ENCODE measurements around the gene ZNF296.

GRCh38 chr19:45113628-45114027 is 37.4 kb upstream of the ZNF296 start:
- no peak for TF ChIP-seq CTCF (IDR thresholded peaks at IDR 0.05)
- TF ChIP-seq ZNF671 (CRISPR knock-in tag; IDR thresholded peaks at IDR 0.05): no peak
- no peak for TF ChIP-seq MYBL2 (CRISPR knock-in tag; IDR thresholded peaks at IDR 0.05)
- no peak for TF ChIP-seq FOXK1 (CRISPR knock-in tag; IDR thresholded peaks at IDR 0.05)
- TF ChIP-seq CREB1 (CRISPR knock-in tag; IDR thresholded peaks at IDR 0.05): no peak
- TF ChIP-seq E2F1 (CRISPR knock-in tag; IDR thresholded peaks at IDR 0.05): no peak
- TF ChIP-seq, protein P1, sequence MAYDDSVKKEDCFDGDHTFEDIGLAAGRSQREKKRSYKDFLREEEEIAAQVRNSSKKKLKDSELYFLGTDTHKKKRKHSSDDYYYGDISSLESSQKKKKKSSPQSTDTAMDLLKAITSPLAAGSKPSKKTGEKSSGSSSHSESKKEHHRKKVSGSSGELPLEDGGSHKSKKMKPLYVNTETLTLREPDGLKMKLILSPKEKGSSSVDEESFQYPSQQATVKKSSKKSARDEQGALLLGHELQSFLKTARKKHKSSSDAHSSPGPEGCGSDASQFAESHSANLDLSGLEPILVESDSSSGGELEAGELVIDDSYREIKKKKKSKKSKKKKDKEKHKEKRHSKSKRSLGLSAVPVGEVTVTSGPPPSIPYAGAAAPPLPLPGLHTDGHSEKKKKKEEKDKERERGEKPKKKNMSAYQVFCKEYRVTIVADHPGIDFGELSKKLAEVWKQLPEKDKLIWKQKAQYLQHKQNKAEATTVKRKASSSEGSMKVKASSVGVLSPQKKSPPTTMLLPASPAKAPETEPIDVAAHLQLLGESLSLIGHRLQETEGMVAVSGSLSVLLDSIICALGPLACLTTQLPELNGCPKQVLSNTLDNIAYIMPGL (CRISPR knock-in tag; IDR thresholded peaks at IDR 0.05): no peak
- TF ChIP-seq ZSCAN18 (CRISPR knock-in tag; IDR thresholded peaks at IDR 0.05): no peak
